GM13977 (cell line): ENCODE results near the gene TMEM161B.

Source experiments
- DNase-seq: peaks from one replicate; pipeline ENCODE4 v3.0.0; 2012; ENCODE audit warnings: low spot score
- CTCF ChIP-seq: IDR thresholded peaks from 2 replicates; pipeline ENCODE4 v1.5.1; 2012; ENCODE audit warnings: mild to moderate bottlenecking, control low read depth; ENCODE audit not compliant: insufficient read depth; ENCODE audit errors: extremely low read depth, missing control alignments
- in situ Hi-C: fragments of 300-500 bp; cut with MboI; formaldehyde crosslinking; loops from one replicate; pipeline ENCODE4 v1.12.0; 2022; ENCODE audit warnings: low sequenced_read_pairs, low pct_unique_long_range_greater_than_20kb, mixed read lengths, inconsistent platforms; ENCODE audit not compliant: unreplicated experiment

Gene TMEM161B

GRCh38 chr5:88263349-88263748, 5.3 kb downstream of the TMEM161B start:
- in situ Hi-C loops: no loop called here
- no peak for TF ChIP-seq CTCF

GRCh38 chr5:88262116-88262515, 6.5 kb downstream of the TMEM161B start:
- DNase-seq: no peak
- in situ Hi-C loops: no loop called here
- TF ChIP-seq CTCF: no peak

More at GRCh38 chr5:88263349-88263748, 5.3 kb downstream of the TMEM161B start:
- no peak for DNase-seq

GRCh38 chr5:88258636-88259035, 10.0 kb downstream of the TMEM161B start:
- TF ChIP-seq CTCF: no peak
- in situ Hi-C loops: no loop called here

GRCh38 chr5:88256872-88257271, 11.8 kb downstream of the TMEM161B start:
- no peak for TF ChIP-seq CTCF
- DNase-seq: no peak
- in situ Hi-C loops: no loop called here

More at GRCh38 chr5:88258636-88259035, 10.0 kb downstream of the TMEM161B start:
- no peak for DNase-seq

- in situ Hi-C loops: no loop called here
- no peak for TF ChIP-seq CTCF
- no peak for DNase-seq
These were observed 12.6 kb downstream of the TMEM161B start for GRCh38 chr5:88256037-88256436.

GRCh38 chr5:88254320-88254719, 14.3 kb downstream of the TMEM161B start:
- in situ Hi-C loops: no loop called here

More at GRCh38 chr5:88254320-88254719, 14.3 kb downstream of the TMEM161B start:
- no peak for DNase-seq
- no peak for TF ChIP-seq CTCF
